Erythroblast (primary cell): Measurements from ENCODE around the gene LIMS1.

ENCODE experiments used
- GATA1 ChIP-seq: IDR thresholded peaks from 2 replicates; pipeline ENCODE4 v1.6.1; 2011; ENCODE audit warnings: low read depth, mild to moderate bottlenecking, control low read depth, low read length, moderate library complexity
- POLR2A ChIP-seq: IDR thresholded peaks from 2 replicates; pipeline ENCODE4 v1.6.1; 2011; ENCODE audit warnings: mild to moderate bottlenecking, low read length

DNA sequence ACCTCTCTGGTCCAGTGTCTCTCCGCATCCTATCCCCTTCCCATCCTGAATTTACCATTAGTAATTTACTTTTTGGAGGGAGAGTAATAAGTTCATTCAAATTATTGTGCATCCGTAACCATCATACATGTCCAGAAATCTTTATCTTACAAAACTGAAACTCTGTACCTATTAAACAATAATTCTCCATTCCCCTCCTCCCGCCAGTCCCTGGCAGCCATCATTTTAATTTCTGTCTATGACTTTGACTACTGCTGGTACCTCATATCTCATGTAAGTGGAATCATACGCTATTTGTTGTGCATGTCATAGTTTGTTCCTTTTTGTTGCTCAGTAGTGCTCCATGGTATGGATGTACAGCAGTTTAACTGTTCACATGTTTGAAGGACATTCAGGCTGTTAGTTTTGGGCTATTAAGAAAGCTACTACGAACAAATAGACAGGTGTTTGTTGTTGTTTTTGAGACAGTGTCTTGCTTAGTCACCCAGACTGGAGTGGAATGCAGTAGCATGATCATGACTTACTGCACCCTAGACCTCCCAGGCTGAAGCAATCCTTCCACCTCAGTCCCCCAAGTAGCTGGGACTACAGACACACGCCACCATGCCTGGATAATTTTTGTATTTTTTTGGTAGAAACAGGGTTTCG is 2.0 kb downstream of the LIMS1 start:
- no peak for TF ChIP-seq POLR2A
- no peak for TF ChIP-seq GATA1
